ENCODE measurements around the gene KIF11. TPM values are rescaled to one million over a fixed set of nuclear protein-coding genes. Genes with fewer than 3 reads are reported as not detected.
A peak's percentile ranks its signal among the peaks of the same experiment; 100 is the strongest.

KIF11 gene
- total and polyA plus RNA-seq, 2 of the 13 experiments (the other 11 are each of a cell fraction or from before 2014, with no cell fraction given) = 8.7 to 38.4 TPM

GRCh38 chr10:92619368-92619767 is 26.4 kb downstream of the KIF11 start:
- Histone ChIP-seq H3K27ac (ENCODE audit: extremely low read length, insufficient read depth, low read length) (no peak overlapping the region), H2AFZ (ENCODE audit: low read length) (no peak overlapping the region), H4K20me1 (ENCODE audit: insufficient read depth, low read length) (no peaks in the 10 kb centered on the region), H3K4me2 (ENCODE audit: low read depth, low read length) (no peak overlapping the region), H3K36me3 (replicated peaks in 1 of 2; ENCODE audit: control insufficient read depth in 1 of 2, insufficient read depth in 2 of 2, low read length in 2 of 2) (peaks cover 11 to 59% of the 10 kb centered on the region in 2 experiments; a peak in 4 of 5 replicates), H3K27me3 (ENCODE audit: control insufficient read depth in 1 of 2, insufficient read depth in 2 of 2, low read length in 2 of 2) (no peaks in the 10 kb centered on the region; a peak in 1 of 5 replicates), H3K9ac (ENCODE audit: insufficient read depth, low read depth, low read length) (no peak overlapping the region), H3K9me3 (ENCODE audit: low read length) (no peaks in the 10 kb centered on the region), H3K4me1 (ENCODE audit: insufficient read depth, low read length) (no peaks in the 10 kb centered on the region), H3K79me2 (ENCODE audit: insufficient read depth, low read length) (no peaks in the 10 kb centered on the region), H3K4me3 (replicated peaks in 1 of 3; ENCODE audit: insufficient read depth in 1 of 3, low read depth in 2 of 3, low read length in 3 of 3) (no peak overlapping the region)
- TF ChIP-seq ZSCAN25 (CRISPR knock-in tag; IDR thresholded peaks at IDR 0.05) (no peak), ZNF180 (CRISPR knock-in tag; IDR thresholded peaks at IDR 0.05; ENCODE audit: borderline replicate concordance, low read depth) (no peak), U2AF1 (optimal IDR thresholded peaks at IDR 0.05; ENCODE audit: low read depth, low read length) (no peak), NFE2 (CRISPR knock-in tag; IDR thresholded peaks at IDR 0.05) (no peak), CEBPB (IDR thresholded peaks at IDR 0.05; ENCODE audit: borderline replicate concordance, low read depth, low read length) (no peak), FOXK2 (IDR thresholded peaks at IDR 0.05) (no peak), RARG (CRISPR knock-in tag; IDR thresholded peaks at IDR 0.05; ENCODE audit: low read depth) (no peak)
- TF ChIP-seq, protein P1, sequence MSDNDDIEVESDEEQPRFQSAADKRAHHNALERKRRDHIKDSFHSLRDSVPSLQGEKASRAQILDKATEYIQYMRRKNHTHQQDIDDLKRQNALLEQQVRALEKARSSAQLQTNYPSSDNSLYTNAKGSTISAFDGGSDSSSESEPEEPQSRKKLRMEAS (IDR thresholded peaks at IDR 0.05) = no peak
- in situ Hi-C loops (cut with HindIII; ENCODE audit: extremely low pct_ligation_motif_present, low pct_unique_long_range_greater_than_20kb) (no loop called here), intact Hi-C loops (cut with micrococcal nuclease; ENCODE audit: unreplicated experiment) (no loop called here)
- ChIA-PET POLR2A (no interaction called here), CTCF (ENCODE audit: low intra/inter-chr PET ratio, low total read pairs) (no interaction called here)
- ATAC-seq = no peak
- BruUV-seq (replicated peaks) = no TSS peak
- FAIRE-seq = no peak
- DNase-seq (ENCODE audit: low spot score) = no peak

- in situ Hi-C loops (cut with HindIII; ENCODE audit: extremely low pct_ligation_motif_present, low pct_unique_long_range_greater_than_20kb) (no loop called here), intact Hi-C loops (cut with micrococcal nuclease; ENCODE audit: unreplicated experiment) (no loop called here)
- no peak for DNase-seq (ENCODE audit: low spot score)
- CTCF ChIA-PET (ENCODE audit: low intra/inter-chr PET ratio, low total read pairs) = no interaction called here
- H3K27me3 ChIP-seq (ENCODE audit: control insufficient read depth in 1 of 2, insufficient read depth in 2 of 2, low read length in 2 of 2) = no peaks in the 10 kb centered on the region; a peak in 1 of 5 replicates
- no peak overlapping the region for H3K4me3 ChIP-seq (replicated peaks in 1 of 3; ENCODE audit: insufficient read depth in 1 of 3, low read depth in 2 of 3, low read length in 3 of 3)
- no peaks in the 10 kb centered on the region for H3K79me2 ChIP-seq (ENCODE audit: insufficient read depth, low read length)
- H3K27ac ChIP-seq (ENCODE audit: extremely low read length, insufficient read depth, low read length) = no peak overlapping the region
- H3K9me3 ChIP-seq (ENCODE audit: low read length) = no peaks in the 10 kb centered on the region
- no peak overlapping the region for H3K4me2 ChIP-seq (ENCODE audit: low read depth, low read length)
- peak; percentile 58; the same call in 2 of the 3 replicates for ATAC-seq
- no peak overlapping the region for H3K9ac ChIP-seq (ENCODE audit: insufficient read depth, low read depth, low read length)
- no peaks in the 10 kb centered on the region for H4K20me1 ChIP-seq (ENCODE audit: insufficient read depth, low read length)
- no peak for FAIRE-seq
- no TSS peak for BruUV-seq (replicated peaks)
- POLR2A ChIA-PET = no interaction called here
- TF ChIP-seq PHF20 (CRISPR knock-in tag; IDR thresholded peaks at IDR 0.05) (no peak), ZNF652 (CRISPR knock-in tag; IDR thresholded peaks at IDR 0.05; ENCODE audit: borderline replicate concordance, low read depth) (peak; percentile 71; the same call in 1 of the 2 replicates)
- TF ChIP-seq, protein P2, sequence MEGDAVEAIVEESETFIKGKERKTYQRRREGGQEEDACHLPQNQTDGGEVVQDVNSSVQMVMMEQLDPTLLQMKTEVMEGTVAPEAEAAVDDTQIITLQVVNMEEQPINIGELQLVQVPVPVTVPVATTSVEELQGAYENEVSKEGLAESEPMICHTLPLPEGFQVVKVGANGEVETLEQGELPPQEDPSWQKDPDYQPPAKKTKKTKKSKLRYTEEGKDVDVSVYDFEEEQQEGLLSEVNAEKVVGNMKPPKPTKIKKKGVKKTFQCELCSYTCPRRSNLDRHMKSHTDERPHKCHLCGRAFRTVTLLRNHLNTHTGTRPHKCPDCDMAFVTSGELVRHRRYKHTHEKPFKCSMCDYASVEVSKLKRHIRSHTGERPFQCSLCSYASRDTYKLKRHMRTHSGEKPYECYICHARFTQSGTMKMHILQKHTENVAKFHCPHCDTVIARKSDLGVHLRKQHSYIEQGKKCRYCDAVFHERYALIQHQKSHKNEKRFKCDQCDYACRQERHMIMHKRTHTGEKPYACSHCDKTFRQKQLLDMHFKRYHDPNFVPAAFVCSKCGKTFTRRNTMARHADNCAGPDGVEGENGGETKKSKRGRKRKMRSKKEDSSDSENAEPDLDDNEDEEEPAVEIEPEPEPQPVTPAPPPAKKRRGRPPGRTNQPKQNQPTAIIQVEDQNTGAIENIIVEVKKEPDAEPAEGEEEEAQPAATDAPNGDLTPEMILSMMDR (CRISPR knock-in tag; IDR thresholded peaks at IDR 0.05) = peak; percentile 32
- no peak overlapping the region for H2AFZ ChIP-seq (ENCODE audit: low read length)
- H3K4me1 ChIP-seq (ENCODE audit: insufficient read depth, low read length) = no peaks in the 10 kb centered on the region
- H3K36me3 ChIP-seq (replicated peaks in 1 of 2; ENCODE audit: control insufficient read depth in 1 of 2, insufficient read depth in 2 of 2, low read length in 2 of 2) = peaks cover 3 to 53% of the 10 kb centered on the region in 2 experiments
- 89% methylated on average over 2 of the region's 2 CpGs for WGBS (ENCODE audit: low lambda C conversion rate)
Observed at GRCh38 chr10:92627845-92628480, 35.0 kb downstream of the KIF11 start.

Data from HepG2 (cell line).